HG03045 (cell line): Measurements from ENCODE around the gene L1CAM.

Experiments
- ATAC-seq: cut with Tn5 transposase; IDR thresholded peaks from one replicate; pipeline ENCODE4 v1.9.1; 2021; ENCODE audit warnings: mild to moderate bottlenecking, moderate library complexity; ENCODE audit not compliant: unreplicated experiment

Gene L1CAM

GRCh38 chrX:153925739-153926551 lies 40.0 kb upstream of the L1CAM start, which contains the start of gene ARHGAP4:
Gene ARHGAP4 (minus strand): TSS chrX:153926264. CDS start chrX:153926202, 62 bp downstream.
- ATAC-seq: no peak

- no peak for ATAC-seq
Measured at GRCh38 chrX:153925387-153925738, 39.4 kb upstream of the L1CAM start.

- ATAC-seq: no peak
Measured at GRCh38 chrX:153924149-153924861, 38.3 kb upstream of the L1CAM start.

GRCh38 chrX:153922932-153923857 lies 37.2 kb upstream of the L1CAM start:
- no peak for ATAC-seq

GRCh38 chrX:153921511-153922446 lies 35.8 kb upstream of the L1CAM start:
- ATAC-seq: no peak

- ATAC-seq: no peak
Measured at GRCh38 chrX:153921070-153921469, 35.1 kb upstream of the L1CAM start.

GRCh38 chrX:153920546-153920945 lies 34.6 kb upstream of the L1CAM start:
- ATAC-seq: no peak

GRCh38 chrX:153919281-153919680 lies 33.3 kb upstream of the L1CAM start:
- no peak for ATAC-seq

- no peak for ATAC-seq
Measured at GRCh38 chrX:153917869-153918268, 31.9 kb upstream of the L1CAM start.

GRCh38 chrX:153913701-153914100 lies 27.7 kb upstream of the L1CAM start:
- ATAC-seq: no peak

GRCh38 chrX:153913211-153913610 lies 27.2 kb upstream of the L1CAM start:
- ATAC-seq: no peak

- no peak for ATAC-seq
Measured at GRCh38 chrX:153911798-153912197, 25.8 kb upstream of the L1CAM start.

GRCh38 chrX:153910446-153910845 lies 24.5 kb upstream of the L1CAM start:
- ATAC-seq: no peak

GRCh38 chrX:153909980-153910360 lies 24.0 kb upstream of the L1CAM start:
- no peak for ATAC-seq

GRCh38 chrX:153909024-153909979 lies 23.3 kb upstream of the L1CAM start:
- no peak for ATAC-seq

GRCh38 chrX:153908219-153908860 lies 22.4 kb upstream of the L1CAM start:
- no peak for ATAC-seq

- ATAC-seq: no peak
Measured at GRCh38 chrX:153907456-153907855, 21.5 kb upstream of the L1CAM start.

- ATAC-seq: no peak
Measured at GRCh38 chrX:153906126-153906917, 20.3 kb upstream of the L1CAM start.
